GM21381 (cell line): Measurements from ENCODE around the gene PGM5.
"Not testable (repeated sequence)": the region's sequence is repeated elsewhere in the genome, so short reads cannot be mapped to it uniquely, and the experiment has no call there.

ENCODE experiments used
- ATAC-seq: cut with Tn5 transposase; IDR thresholded peaks from one replicate; pipeline ENCODE4 v1.9.1; 2021; ENCODE audit warnings: mild to moderate bottlenecking, moderate library complexity; ENCODE audit not compliant: unreplicated experiment

Gene PGM5

GRCh38 chr9:68356380-68357118 is at the start of gene PGM5:
PGM5 (plus strand) TSS chr9:68356611; CDS start chr9:68357128, 517 bp downstream.
- ATAC-seq, result peak; percentile 52

- ATAC-seq, result not testable (repeated sequence)
Measured at GRCh38 chr9:68307127-68307526, 49.3 kb upstream of the PGM5 start.

- ATAC-seq, result not testable (repeated sequence)
Measured at GRCh38 chr9:68307654-68308053, 48.8 kb upstream of the PGM5 start.

- ATAC-seq, result not testable (repeated sequence)
Measured at GRCh38 chr9:68311208-68311607, 45.2 kb upstream of the PGM5 start.

- not testable (repeated sequence) for ATAC-seq
Measured at GRCh38 chr9:68318209-68318608, 38.2 kb upstream of the PGM5 start.

- ATAC-seq, result not testable (repeated sequence)
Measured at GRCh38 chr9:68323749-68324148, 32.7 kb upstream of the PGM5 start.

- ATAC-seq, result not testable (repeated sequence)
Measured at GRCh38 chr9:68324518-68324917, 31.9 kb upstream of the PGM5 start.

GRCh38 chr9:68329106-68329505 is 27.3 kb upstream of the PGM5 start:
- not testable (repeated sequence) for ATAC-seq

- ATAC-seq, result not testable (repeated sequence)
Measured at GRCh38 chr9:68330531-68331173, 25.8 kb upstream of the PGM5 start.

GRCh38 chr9:68332122-68332521 is 24.3 kb upstream of the PGM5 start:
- ATAC-seq, result not testable (repeated sequence)

- ATAC-seq, result not testable (repeated sequence)
Measured at GRCh38 chr9:68335935-68336334, 20.5 kb upstream of the PGM5 start.

- not testable (repeated sequence) for ATAC-seq
Measured at GRCh38 chr9:68336639-68337339, 19.6 kb upstream of the PGM5 start.

- not testable (repeated sequence) for ATAC-seq
Measured at GRCh38 chr9:68338000-68338399, 18.4 kb upstream of the PGM5 start.

GRCh38 chr9:68342265-68343025 is 14.0 kb upstream of the PGM5 start:
- ATAC-seq, result not testable (repeated sequence)

GRCh38 chr9:68343242-68343641 is 13.2 kb upstream of the PGM5 start:
- not testable (repeated sequence) for ATAC-seq

- not testable (repeated sequence) for ATAC-seq
Measured at GRCh38 chr9:68343992-68344391, 12.4 kb upstream of the PGM5 start.

GRCh38 chr9:68351689-68352088 is 4.7 kb upstream of the PGM5 start:
- not testable (repeated sequence) for ATAC-seq

- ATAC-seq, result not testable (repeated sequence)
Measured at GRCh38 chr9:68355993-68356379, 425 bp upstream of the PGM5 start.

GRCh38 chr9:68357119-68357714 is 806 bp downstream of the PGM5 start:
- not testable (repeated sequence) for ATAC-seq

GRCh38 chr9:68366933-68367547 is 10.6 kb downstream of the PGM5 start:
- ATAC-seq, result peak; percentile 68
